HepG2 (cell line): ENCODE data around the gene ADSS1.

Source experiments
- NBN ChIP-seq: fragments of 450-650 bp; conservative IDR thresholded peaks from 2 replicates; pipeline ENCODE4 v1.6.1; 2017
- SMARCE1 ChIP-seq: fragments of 450-650 bp; IDR thresholded peaks from 2 replicates; pipeline ENCODE4 v1.6.1; 2017; ENCODE audit warnings: borderline replicate concordance

DNA sequence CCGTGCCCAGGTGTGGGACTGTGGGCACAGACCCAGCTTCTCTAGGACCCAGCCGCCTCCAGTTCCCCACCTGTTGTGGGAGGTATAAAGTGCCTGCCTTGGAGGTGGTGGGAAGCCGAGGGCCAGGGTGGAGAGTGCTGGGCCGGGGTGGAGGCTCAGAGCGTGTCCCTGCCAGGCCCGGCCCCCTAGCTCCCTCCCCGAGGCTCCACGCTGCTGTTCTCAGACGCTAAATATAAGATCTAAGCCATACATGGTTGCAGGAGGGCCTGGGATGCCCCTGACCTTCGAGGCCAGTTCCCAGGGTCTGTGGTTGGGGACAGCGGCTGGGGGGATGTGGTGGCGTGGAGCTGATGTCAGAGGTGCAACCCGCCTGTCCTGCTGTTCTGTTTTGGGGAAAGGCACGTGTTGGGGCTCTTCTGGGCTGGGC, 23.8 kb upstream of the ADSS1 start:
- TF ChIP-seq NBN (no peak), SMARCE1 (no peak)
